Gastroesophageal sphincter (tissue), 4 donors: ENCODE data around the gene PDK3. TPM values are rescaled to one million over a fixed set of nuclear protein-coding genes. Genes with fewer than 3 reads are reported as not detected.
A peak's percentile ranks its signal among the peaks of the same experiment; 100 is the strongest.

Experiments used
- ATAC-seq: fragments of 150-250 bp; one replicate; pipeline ENCODE4 v1.9.1; 2016; ENCODE audit warnings: mild to moderate bottlenecking, moderate library complexity
- H3K27ac ChIP-seq, 4 donors: fragments of 200-600 bp; sonication (generic) in 3 of 4; 1 replicate in 3 of 4; 2 replicates in 1 of 4; pipeline ENCODE4 v1.5.1; 2016 to 2019
- H3K27me3 ChIP-seq: fragments of 200-600 bp; sonication (generic); one replicate; pipeline ENCODE4 v1.5.1; 2019
- H3K36me3 ChIP-seq, 2 donors: fragments of 200-600 bp; sonication (generic); one replicate each; pipeline ENCODE4 v1.5.1; 2019; ENCODE audit warnings: control low read depth in 1 of 2
- H3K4me1 ChIP-seq, 3 donors: fragments of 200-600 bp; sonication (generic); 1 replicate in 2 of 3; 2 replicates in 1 of 3; pipeline ENCODE4 v1.5.1; 2016 to 2019; ENCODE audit warnings: control low read depth in 2 of 3
- H3K4me3 ChIP-seq, 2 donors: fragments of 200-600 bp; sonication (generic); one replicate each; pipeline ENCODE4 v1.5.1; 2019; ENCODE audit warnings: mild to moderate bottlenecking in 1 of 2, moderate library complexity in 1 of 2
- H3K9me3 ChIP-seq, 3 donors: fragments of 200-600 bp; sonication (generic); one replicate each; pipeline ENCODE4 v1.5.1; 2017 to 2019; ENCODE audit warnings: control low read depth in 2 of 3
- CTCF ChIP-seq, 4 experiments: fragments of 200-600 bp in 2 of 4; fragments of 450-650 bp in 2 of 4; sonication (generic) in 1 of 4; IDR thresholded peaks; one replicate each; pipeline ENCODE4 v1.5.1; 2017 to 2019; ENCODE audit warnings: antibody characterized with exemption in 4 of 4, mild to moderate bottlenecking in 2 of 4, moderate library complexity in 2 of 4
- EP300 ChIP-seq: sonication (generic); formaldehyde crosslinking; IDR thresholded peaks from one replicate; pipeline ENCODE4 v1.6.1; 2017; ENCODE audit warnings: antibody characterized with exemption, mild to moderate bottlenecking
- POLR2A ChIP-seq, 2 donors: fragments of 450-650 bp; IDR thresholded peaks; one replicate each; pipeline ENCODE4 v1.6.1; 2017; ENCODE audit warnings: antibody characterized with exemption in 2 of 2, mild to moderate bottlenecking in 2 of 2, moderate library complexity in 1 of 2
- POLR2AphosphoS5 ChIP-seq: sonication (generic); formaldehyde crosslinking; IDR thresholded peaks from one replicate; pipeline ENCODE4 v1.6.1; 2017; ENCODE audit warnings: antibody characterized with exemption
- WGBS, 2 donors: methylation state at CpG; one replicate each; pipeline ENCODE4 v1.1.5; 2018; ENCODE audit warnings: low coverage in 1 of 2; 5-methylcytosine and 5-hydroxymethylcytosine counted together
- small RNA-seq, 4 donors: library from RNA; depleted of rRNA; stranded (forward); fragments of <200 nt; gene quantifications; one replicate each; pipeline ENCODE3, GENCODE V24; 2016
- total RNA-seq, 4 donors: library from RNA; depleted of rRNA; stranded (reverse); fragments of >200 nt; gene quantifications; one replicate each; pipeline ENCODE4 v1.1.0, GENCODE V29; 2016

Gene PDK3
- total RNA-seq, 4 donors from 2014 or later = 51.8 to 77.0 (median 68.4) TPM

GRCh38 chrX:24567169-24567568 is 102.1 kb downstream of the PDK3 start:
- no peaks in the 10 kb centered on the region for H3K4me1 ChIP-seq
- no peaks in the 10 kb centered on the region for H3K9me3 ChIP-seq
- WGBS, 2 donors = 61 to 63% methylated on average over 1 to 4 of the region's 4 CpGs
- H3K36me3 ChIP-seq = no peaks in the 10 kb centered on the region
- H3K27ac ChIP-seq = peak overlapping the region in 2 of 4 donors; percentile 54 to 57
- H3K4me3 ChIP-seq = no peak overlapping the region
- no peak for TF ChIP-seq EP300
- no peak for TF ChIP-seq CTCF (IDR thresholded peaks at IDR 0.05)
- no peak for TF ChIP-seq POLR2A (IDR thresholded peaks at IDR 0.05)
- TF ChIP-seq POLR2AphosphoS5 = no peak
- no peaks in the 10 kb centered on the region for H3K27me3 ChIP-seq
- ATAC-seq = no peak

- WGBS, 2 donors = 82 to 94% methylated on average over 2 to 3 of the region's 4 CpGs
- Histone ChIP-seq H3K36me3 (no peaks in the 10 kb centered on the region), H3K4me1 (no peaks in the 10 kb centered on the region), H3K9me3 (no peaks in the 10 kb centered on the region), H3K27ac (no peak overlapping the region), H3K27me3 (no peaks in the 10 kb centered on the region), H3K4me3 (no peak overlapping the region)
- ATAC-seq = no peak
- TF ChIP-seq CTCF (IDR thresholded peaks at IDR 0.05) = no peak
- no peak for TF ChIP-seq EP300
- TF ChIP-seq POLR2A (IDR thresholded peaks at IDR 0.05) = no peak
- TF ChIP-seq POLR2AphosphoS5 = no peak
Observed at GRCh38 chrX:24574743-24575142, 109.7 kb downstream of the PDK3 start.

- WGBS, 2 donors = 57 to 79% methylated on average over 1 of the region's 1 CpG
- ATAC-seq = no peak
- no peaks in the 10 kb centered on the region for H3K9me3 ChIP-seq
- no peaks in the 10 kb centered on the region for H3K27me3 ChIP-seq
- no peak overlapping the region for H3K27ac ChIP-seq
- H3K4me1 ChIP-seq = no peaks in the 10 kb centered on the region
- TF ChIP-seq CTCF (IDR thresholded peaks at IDR 0.05) = no peak
- no peak for TF ChIP-seq EP300
- TF ChIP-seq POLR2A (IDR thresholded peaks at IDR 0.05) = no peak
- no peak for TF ChIP-seq POLR2AphosphoS5
- no peaks in the 10 kb centered on the region for H3K36me3 ChIP-seq
- H3K4me3 ChIP-seq = no peak overlapping the region
Observed at GRCh38 chrX:24575496-24575895, 110.4 kb downstream of the PDK3 start.

GRCh38 chrX:24577091-24577490 is 112.0 kb downstream of the PDK3 start:
- no peaks in the 10 kb centered on the region for H3K4me1 ChIP-seq
- ATAC-seq = no peak
- no peaks in the 10 kb centered on the region for H3K36me3 ChIP-seq
- H3K4me3 ChIP-seq = no peak overlapping the region
- H3K9me3 ChIP-seq = no peaks in the 10 kb centered on the region
- no peak overlapping the region for H3K27ac ChIP-seq
- TF ChIP-seq POLR2A (IDR thresholded peaks at IDR 0.05) (no peak), CTCF (IDR thresholded peaks at IDR 0.05) (no peak), EP300 (no peak), POLR2AphosphoS5 (no peak)
- 86% methylated on average over 1 of the region's 9 CpGs; no CpG with 5 or more reads in 1 of the 2 donors for WGBS, 2 donors
- no peaks in the 10 kb centered on the region for H3K27me3 ChIP-seq

Small RNAs within 50 kb of the gene (small RNA-seq; reads per million reads assigned to genes)
- 0 reads per million in 4 donors for gene SNRPEP9

Other genes with a start within 250 kb of the PDK3 start
- gene SUPT20HL2, start 151.2 kb upstream of the PDK3 start, total RNA-seq = not detected
- 1 to 10 TPM in 1 of 4 donors, under 1 TPM in 1, not detected in 2; 0.12 to 1.4 TPM for gene SUPT20HL1, start 104.6 kb upstream of the PDK3 start, total RNA-seq
- 10 to 100 TPM in 1 of 4 donors, 1 to 10 TPM in 3; 1.6 to 12.5 (median 4.6) TPM for gene PCYT1B, start 182.1 kb downstream of the PDK3 start, total RNA-seq
- 10 to 100 TPM; 12.0 to 15.6 (median 12.5) TPM for gene POLA1, start 228.6 kb downstream of the PDK3 start, total RNA-seq